Kidney epithelial cell (primary cell): ENCODE measurements around the gene AKR7A3. TPM values are rescaled to one million over a fixed set of nuclear protein-coding genes. Genes with fewer than 3 reads are reported as not detected.

Source experiments
- DNase-seq: peaks from one replicate; pipeline ENCODE4 v3.0.0-alpha.2; 2010; ENCODE audit warnings: low read depth
- H3K27me3 ChIP-seq: 2 replicates; pipeline ENCODE4 v1.6.0; 2011; ENCODE audit warnings: low read length; ENCODE audit not compliant: control insufficient read depth, insufficient read depth
- H3K36me3 ChIP-seq: 2 replicates; pipeline ENCODE4 v1.5.1; 2011; ENCODE audit warnings: low read length; ENCODE audit not compliant: control insufficient read depth, insufficient read depth
- H3K4me3 ChIP-seq: 2 replicates; pipeline ENCODE4 v1.5.1; 2011; ENCODE audit warnings: low read depth, mild to moderate bottlenecking, control low read depth, low read length
- total RNA-seq: library from RNA; depleted of rRNA; stranded (reverse); fragments of >200 nt; gene quantifications from 2 replicates; pipeline ENCODE4 v1.2.3, GENCODE V29; 2015
- TF ChIP-seq, protein P1 (sequence below): IDR thresholded peaks from 2 replicates; pipeline ENCODE4 v1.5.1; 2011; ENCODE audit warnings: mild to moderate bottlenecking, moderate library complexity, low read length, control low read depth, inconsistent platforms; ENCODE audit not compliant: insufficient read depth, poor library complexity, severe bottlenecking

Gene AKR7A3
- total RNA-seq, 1 donor from 2014 or later, result 0.33 TPM

DNA sequence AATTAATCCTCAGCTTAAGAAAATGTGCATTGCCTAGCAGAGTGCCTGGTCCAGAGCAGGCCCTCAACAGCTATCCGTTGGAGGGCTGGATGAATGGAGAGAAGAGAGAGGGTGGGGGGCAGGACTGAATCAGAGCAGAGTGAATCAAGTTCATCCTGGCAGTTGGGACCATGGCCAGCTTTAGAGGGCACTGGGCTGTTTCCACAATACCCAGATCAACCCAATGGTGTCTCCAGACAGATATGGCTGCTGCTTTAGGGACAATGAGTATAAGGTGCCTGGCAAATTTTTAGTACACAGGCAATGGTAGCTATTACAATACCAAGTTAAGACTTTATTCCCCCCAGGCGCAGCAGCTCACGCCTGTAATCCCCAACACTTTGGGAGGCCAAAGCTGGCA is 54.3 kb downstream of the AKR7A3 start:
- TF ChIP-seq, protein P1, sequence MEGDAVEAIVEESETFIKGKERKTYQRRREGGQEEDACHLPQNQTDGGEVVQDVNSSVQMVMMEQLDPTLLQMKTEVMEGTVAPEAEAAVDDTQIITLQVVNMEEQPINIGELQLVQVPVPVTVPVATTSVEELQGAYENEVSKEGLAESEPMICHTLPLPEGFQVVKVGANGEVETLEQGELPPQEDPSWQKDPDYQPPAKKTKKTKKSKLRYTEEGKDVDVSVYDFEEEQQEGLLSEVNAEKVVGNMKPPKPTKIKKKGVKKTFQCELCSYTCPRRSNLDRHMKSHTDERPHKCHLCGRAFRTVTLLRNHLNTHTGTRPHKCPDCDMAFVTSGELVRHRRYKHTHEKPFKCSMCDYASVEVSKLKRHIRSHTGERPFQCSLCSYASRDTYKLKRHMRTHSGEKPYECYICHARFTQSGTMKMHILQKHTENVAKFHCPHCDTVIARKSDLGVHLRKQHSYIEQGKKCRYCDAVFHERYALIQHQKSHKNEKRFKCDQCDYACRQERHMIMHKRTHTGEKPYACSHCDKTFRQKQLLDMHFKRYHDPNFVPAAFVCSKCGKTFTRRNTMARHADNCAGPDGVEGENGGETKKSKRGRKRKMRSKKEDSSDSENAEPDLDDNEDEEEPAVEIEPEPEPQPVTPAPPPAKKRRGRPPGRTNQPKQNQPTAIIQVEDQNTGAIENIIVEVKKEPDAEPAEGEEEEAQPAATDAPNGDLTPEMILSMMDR, result no peak
- Histone ChIP-seq H3K36me3 (peaks cover 3% of the 10 kb centered on the region), H3K27me3 (no peaks in the 10 kb centered on the region), H3K4me3 (no peak overlapping the region)
- no peak for DNase-seq

Other genes with a start within 250 kb of the AKR7A3 start
- 125 and 128 TPM in 2 replicates for gene UBR4, start 78.5 kb downstream of the AKR7A3 start, total RNA-seq
- gene EMC1, start 37.2 kb downstream of the AKR7A3 start, total RNA-seq, result 64.5 and 79.1 TPM in 2 replicates
- 44.4 and 47.4 TPM in 2 replicates for gene MRTO4, start 37.0 kb downstream of the AKR7A3 start, total RNA-seq
- 85.6 and 97.4 TPM in 2 replicates for gene AKR7A2, start 23.4 kb upstream of the AKR7A3 start, total RNA-seq
- gene SLC66A1, start 23.6 kb upstream of the AKR7A3 start, total RNA-seq, result 48.8 and 50.6 TPM in 2 replicates
- gene CAPZB, start 196.8 kb upstream of the AKR7A3 start, total RNA-seq, result 93.6 and 105 TPM in 2 replicates